Lower lobe of right lung (tissue), 2 donors: Measurements from ENCODE around the gene ALG9. TPM values are rescaled to one million over a fixed set of nuclear protein-coding genes. Genes with fewer than 3 reads are reported as not detected.

Experiments used
- ATAC-seq, 2 donors: fragments of 200-7000 bp; cut with Tn5 transposase; one replicate each; pipeline ENCODE4 v1.9.1; 2020 to 2022; ENCODE audit warnings: mild to moderate bottlenecking in 2 of 2, moderate library complexity in 2 of 2
- DNase-seq: peaks from one replicate; pipeline ENCODE4 v3.0.0-alpha.2; 2020
- H3K27ac ChIP-seq: fragments of 200-600 bp; one replicate; pipeline ENCODE4 v1.8.0; 2022
- H3K27me3 ChIP-seq: fragments of 200-600 bp; one replicate; pipeline ENCODE4 v1.8.0; 2022; ENCODE audit warnings: low read depth
- H3K36me3 ChIP-seq: fragments of 200-600 bp; one replicate; pipeline ENCODE4 v1.8.0; 2022; ENCODE audit warnings: mild to moderate bottlenecking
- H3K4me1 ChIP-seq: fragments of 200-600 bp; one replicate; pipeline ENCODE4 v1.8.0; 2022
- H3K4me3 ChIP-seq: fragments of 200-600 bp; one replicate; pipeline ENCODE4 v1.8.0; 2022; ENCODE audit warnings: mild to moderate bottlenecking
- H3K9me3 ChIP-seq: fragments of 200-600 bp; one replicate; pipeline ENCODE4 v1.8.0; 2022
- CTCF ChIP-seq: fragments of 200-600 bp; IDR thresholded peaks from one replicate; pipeline ENCODE4 v1.8.0; 2022; ENCODE audit warnings: antibody characterized with exemption, mild to moderate bottlenecking
- intact Hi-C: fragments of 100-400 bp; cut with DNase I; formaldehyde crosslinking; loops from one replicate; pipeline ENCODE4 v1.11.0; 2022
- total RNA-seq: library from RNA; stranded (reverse); fragmentation: NEBNext Ultra II Directional; extraction: Animal tissue kit (Norgen Biotek cat#: 25700); gene quantifications from one replicate; pipeline ENCODE4 v1.2.1, GENCODE V29; 2021
- donor health status: DM: no; HTN: yes; CAD: no; lungs with severe emphysema.

The ALG9 gene
- total RNA-seq, 1 donor from 2014 or later: 25.5 TPM

GRCh38 chr11:111823131-111823530 lies 48.2 kb downstream of the ALG9 start:
- intact Hi-C loops: no loop called here
- Histone ChIP-seq H3K4me3 (no peak overlapping the region), H3K9me3 (no peaks in the 10 kb centered on the region), H3K4me1 (peaks cover 25% of the 10 kb centered on the region), H3K27ac (no peak overlapping the region), H3K36me3 (peaks cover 2% of the 10 kb centered on the region), H3K27me3 (no peaks in the 10 kb centered on the region)
- no peak for TF ChIP-seq CTCF
- DNase-seq (no peak), ATAC-seq (no peak)

- peak overlapping the region; percentile 59 for H3K27ac ChIP-seq
- peaks cover 25% of the 10 kb centered on the region for H3K4me1 ChIP-seq
- no peaks in the 10 kb centered on the region for H3K9me3 ChIP-seq
- H3K36me3 ChIP-seq: no peaks in the 10 kb centered on the region
- intact Hi-C loops: no loop called here
- DNase-seq (no peak), ATAC-seq (peak; percentile 13 to 30)
- H3K4me3 ChIP-seq: no peak overlapping the region
- no peak for TF ChIP-seq CTCF
- no peaks in the 10 kb centered on the region for H3K27me3 ChIP-seq
Measured at GRCh38 chr11:111819829-111820237, 51.5 kb downstream of the ALG9 start.

GRCh38 chr11:111819161-111819828 lies 52.1 kb downstream of the ALG9 start:
- Histone ChIP-seq H3K27me3 (no peaks in the 10 kb centered on the region), H3K9me3 (no peaks in the 10 kb centered on the region), H3K4me3 (no peak overlapping the region), H3K36me3 (no peaks in the 10 kb centered on the region), H3K27ac (peak overlapping the region; percentile 59), H3K4me1 (peaks cover 25% of the 10 kb centered on the region)
- intact Hi-C loops: no loop called here
- ATAC-seq: peak; percentile 64 to 77
- TF ChIP-seq CTCF: no peak
- DNase-seq: no peak

- Histone ChIP-seq H3K27me3 (no peaks in the 10 kb centered on the region), H3K9me3 (no peaks in the 10 kb centered on the region), H3K27ac (no peak overlapping the region), H3K36me3 (no peaks in the 10 kb centered on the region), H3K4me3 (no peak overlapping the region), H3K4me1 (peaks cover 19% of the 10 kb centered on the region)
- no peak for DNase-seq
- no peak for ATAC-seq
- intact Hi-C loops: no loop called here
- no peak for TF ChIP-seq CTCF
Measured at GRCh38 chr11:111815489-111815888, 55.9 kb downstream of the ALG9 start.

- ATAC-seq (peak in 1 of 2 donors; percentile 77), DNase-seq (no peak)
- intact Hi-C loops: no loop called here
- peaks cover 11% of the 10 kb centered on the region for H3K4me1 ChIP-seq
- no peak for TF ChIP-seq CTCF
- H3K27ac ChIP-seq: no peak overlapping the region
- H3K27me3 ChIP-seq: no peaks in the 10 kb centered on the region
- no peak overlapping the region for H3K4me3 ChIP-seq
- H3K9me3 ChIP-seq: no peaks in the 10 kb centered on the region
- H3K36me3 ChIP-seq: no peaks in the 10 kb centered on the region
Measured at GRCh38 chr11:111814557-111815320, 56.6 kb downstream of the ALG9 start.
